H9 (cell line): ENCODE data around the gene C16orf74. TPM values are rescaled to one million over a fixed set of nuclear protein-coding genes. Genes with fewer than 3 reads are reported as not detected.

ENCODE experiments used
- DNase-seq: peaks from one replicate; pipeline ENCODE4 v3.0.0-alpha.2; 2017
- H2AFZ ChIP-seq: one replicate; pipeline ENCODE4 v1.6.1; 2013; ENCODE audit warnings: mild to moderate bottlenecking, low read length, control low read depth, moderate library complexity
- H2AK5ac ChIP-seq: 2 replicates; pipeline ENCODE4 v1.6.1; 2013; ENCODE audit warnings: low read length, control low read depth, mixed read lengths; ENCODE audit not compliant: insufficient read length
- H2BK120ac ChIP-seq: one replicate; pipeline ENCODE4 v1.6.1; 2013; ENCODE audit warnings: low read depth, mild to moderate bottlenecking, low read length, control low read depth, inconsistent platforms; ENCODE audit not compliant: poor library complexity, severe bottlenecking
- H2BK12ac ChIP-seq: 2 replicates; pipeline ENCODE4 v1.6.1; 2013; ENCODE audit warnings: low read length, control low read depth, mixed read lengths, low read depth; ENCODE audit not compliant: insufficient read length
- H2BK15ac ChIP-seq: 2 replicates; pipeline ENCODE4 v1.6.1; 2013; ENCODE audit warnings: low read depth, low read length, control low read depth
- H2BK20ac ChIP-seq: one replicate; pipeline ENCODE4 v1.6.1; 2013; ENCODE audit warnings: low read depth, mild to moderate bottlenecking, low read length, control low read depth, inconsistent platforms; ENCODE audit not compliant: poor library complexity, severe bottlenecking
- H2BK5ac ChIP-seq: 2 replicates; pipeline ENCODE4 v1.6.1; 2013; ENCODE audit warnings: low read length, control low read depth, mixed read lengths; ENCODE audit not compliant: insufficient read length
- H3K14ac ChIP-seq: 2 replicates; pipeline ENCODE4 v1.6.1; 2013; ENCODE audit warnings: low read length, control low read depth; ENCODE audit not compliant: insufficient read depth
- H3K18ac ChIP-seq: 2 replicates; pipeline ENCODE4 v1.6.1; 2013; ENCODE audit warnings: low read depth, mild to moderate bottlenecking, mixed read lengths, low read length, control low read depth; ENCODE audit not compliant: insufficient read length
- H3K23ac ChIP-seq: 2 replicates; pipeline ENCODE4 v1.6.1; 2013; ENCODE audit warnings: low read length, control low read depth, mixed read lengths, low read depth; ENCODE audit not compliant: insufficient read length
- H3K23me2 ChIP-seq: 2 replicates; pipeline ENCODE4 v1.6.1; 2013; ENCODE audit warnings: low read depth, mild to moderate bottlenecking, mixed read lengths, low read length, control low read depth; ENCODE audit not compliant: insufficient read length, poor library complexity, severe bottlenecking
- H3K27ac ChIP-seq: 2 replicates; pipeline ENCODE4 v1.5.1; 2013; ENCODE audit warnings: low read length, control low read depth, mixed read lengths, low read depth; ENCODE audit not compliant: insufficient read length
- H3K27me3 ChIP-seq: 2 replicates; pipeline ENCODE4 v1.6.1; 2013; ENCODE audit warnings: low read length, control low read depth, inconsistent platforms; ENCODE audit not compliant: insufficient read depth
- H3K4ac ChIP-seq: 2 replicates; pipeline ENCODE4 v1.6.1; 2013; ENCODE audit warnings: low read depth, mild to moderate bottlenecking, control low read depth, inconsistent platforms, low read length, moderate library complexity
- H3K4me1 ChIP-seq: 2 replicates; pipeline ENCODE4 v1.6.1; 2013; ENCODE audit warnings: low read length, control low read depth, inconsistent platforms; ENCODE audit not compliant: insufficient read depth
- H3K4me2 ChIP-seq: 2 replicates; pipeline ENCODE4 v1.6.1; 2013; ENCODE audit warnings: low read length, control low read depth, mixed read lengths; ENCODE audit not compliant: insufficient read length, insufficient read depth
- H3K56ac ChIP-seq: 2 replicates; pipeline ENCODE4 v1.6.1; 2013; ENCODE audit warnings: low read depth, mild to moderate bottlenecking, mixed read lengths, low read length, control low read depth; ENCODE audit not compliant: insufficient read length
- H3K79me1 ChIP-seq: 2 replicates; pipeline ENCODE4 v1.6.1; 2013; ENCODE audit warnings: low read depth, mild to moderate bottlenecking, moderate library complexity, low read length, control low read depth, inconsistent platforms; ENCODE audit not compliant: insufficient read depth, poor library complexity, severe bottlenecking
- H3K79me2 ChIP-seq: 2 replicates; pipeline ENCODE4 v1.6.1; 2013; ENCODE audit warnings: low read length, control low read depth, inconsistent platforms; ENCODE audit not compliant: insufficient read depth
- H3K9ac ChIP-seq: 2 replicates; pipeline ENCODE4 v1.6.1; 2013; ENCODE audit warnings: low read length, control low read depth, mixed read lengths; ENCODE audit not compliant: insufficient read length; ENCODE audit errors: extremely low read depth
- H3K9me3 ChIP-seq: one replicate; pipeline ENCODE4 v1.6.1; 2013; ENCODE audit warnings: low read depth, low read length, inconsistent platforms; ENCODE audit not compliant: control insufficient read depth
- H3T11ph ChIP-seq: one replicate; pipeline ENCODE4 v1.6.1; 2013; ENCODE audit warnings: mild to moderate bottlenecking, low read length, control low read depth, inconsistent platforms
- H4K20me1 ChIP-seq: one replicate; pipeline ENCODE4 v1.6.1; 2013; ENCODE audit not compliant: control insufficient read depth, insufficient read length, insufficient read depth
- H4K5ac ChIP-seq: 2 replicates; pipeline ENCODE4 v1.6.1; 2013; ENCODE audit warnings: low read depth, mild to moderate bottlenecking, mixed read lengths, low read length, control low read depth; ENCODE audit not compliant: insufficient read length
- H4K8ac ChIP-seq: replicated peaks from 2 replicates; pipeline ENCODE4 v1.6.1; 2013; ENCODE audit warnings: low read length, control low read depth, mixed read lengths, low read depth; ENCODE audit not compliant: insufficient read length
- H4K91ac ChIP-seq: 2 replicates; pipeline ENCODE4 v1.6.1; 2013; ENCODE audit warnings: low read depth, mild to moderate bottlenecking, moderate library complexity, mixed read lengths, low read length, control low read depth; ENCODE audit not compliant: insufficient read length
- H3K27ac Mint-ChIP-seq, 3 experiments: 2 replicates in 2 of 3; 3 replicates in 1 of 3; pipeline ENCODE4 v1.8.0; 2020 to 2021; ENCODE audit warnings: mixed read lengths in 3 of 3, mild to moderate bottlenecking in 1 of 3, moderate library complexity in 1 of 3
- H3K27me3 Mint-ChIP-seq: 2 replicates; pipeline ENCODE4 v1.8.0; 2021; ENCODE audit warnings: low read depth, mild to moderate bottlenecking, moderate library complexity, mixed read lengths
- H3K36me3 Mint-ChIP-seq, 3 experiments: 2 replicates in 2 of 3; 3 replicates in 1 of 3; pipeline ENCODE4 v1.8.0; 2020 to 2021; ENCODE audit warnings: low read depth in 3 of 3, mixed read lengths in 3 of 3; ENCODE audit not compliant: insufficient read depth in 1 of 3
- H3K4me1 Mint-ChIP-seq, 2 experiments: 2 replicates each; pipeline ENCODE4 v1.8.0; 2020; ENCODE audit warnings: mixed read lengths in 2 of 2
- H3K4me3 Mint-ChIP-seq, 2 experiments: 2 replicates in 1 of 2; 3 replicates in 1 of 2; pipeline ENCODE4 v1.8.0; 2020 to 2021; ENCODE audit warnings: mild to moderate bottlenecking in 2 of 2, mixed read lengths in 2 of 2, moderate library complexity in 1 of 2
- H3K9me3 Mint-ChIP-seq, 2 experiments: 2 replicates in 1 of 2; 3 replicates in 1 of 2; pipeline ENCODE4 v1.8.0; 2020; ENCODE audit warnings: mild to moderate bottlenecking in 2 of 2, mixed read lengths in 2 of 2, moderate library complexity in 1 of 2
- CTCF ChIP-seq: fragments of 200-600 bp; sonication (generic); conservative IDR thresholded peaks from 3 replicates; pipeline ENCODE4 v1.8.0; 2021; ENCODE audit warnings: antibody characterized with exemption, mild to moderate bottlenecking
- WGBS: extraction: QIAGEN DNeasy Blood & Tissue Kit; methylation state at CpG from one replicate; pipeline ENCODE4 v1.1.7; 2013; ENCODE audit warnings: missing lambda C conversion rate, low lambda C conversion rate, mixed read lengths; ENCODE audit not compliant: insufficient read length; ENCODE audit errors: extremely low coverage; 5-methylcytosine and 5-hydroxymethylcytosine counted together
- total RNA-seq: library from RNA; stranded (reverse); gene quantifications from 2 replicates; pipeline ENCODE4 v1.2.1, GENCODE V29; 2021

C16orf74 gene
- total RNA-seq, 1 experiment from 2014 or later = 5.6 TPM

- H3K56ac ChIP-seq = no peak overlapping the region
- H3K27me3 Mint-ChIP-seq = no peaks in the 10 kb centered on the region; the same call in none of the 2 replicates
- no peak overlapping the region for H2AK5ac ChIP-seq
- no peaks in the 10 kb centered on the region for H3K9me3 ChIP-seq
- no CpG with 5 or more reads among the region's 19 CpGs for WGBS
- no peak for TF ChIP-seq CTCF
- H3K9me3 Mint-ChIP-seq = no peaks in the 10 kb centered on the region
- no peak overlapping the region for H3T11ph ChIP-seq
- DNase-seq = no peak
- H3K23me2 ChIP-seq = no peaks in the 10 kb centered on the region
- no peak overlapping the region for H4K8ac ChIP-seq
- H3K4me1 ChIP-seq = no peaks in the 10 kb centered on the region
- H3K4me3 Mint-ChIP-seq = no peak overlapping the region
- no peak overlapping the region for H3K14ac ChIP-seq
- no peak overlapping the region for H3K27ac ChIP-seq
- no peak overlapping the region for H2BK12ac ChIP-seq
- H3K18ac ChIP-seq = no peak overlapping the region
- H2BK5ac ChIP-seq = no peak overlapping the region
- no peak overlapping the region for H4K5ac ChIP-seq
- H3K9ac ChIP-seq = no peak overlapping the region
- peaks cover 35 to 95% (median 81%) of the 10 kb centered on the region in 3 experiments; a peak in 6 of 7 replicates for H3K36me3 Mint-ChIP-seq
- H3K4me1 Mint-ChIP-seq = no peaks in the 10 kb centered on the region
- H2BK20ac ChIP-seq = no peak overlapping the region
- no peaks in the 10 kb centered on the region for H3K27me3 ChIP-seq
- no peak overlapping the region for H2BK120ac ChIP-seq
- no peak overlapping the region for H4K91ac ChIP-seq
- H3K79me2 ChIP-seq = no peaks in the 10 kb centered on the region
- no peaks in the 10 kb centered on the region for H4K20me1 ChIP-seq
- H3K79me1 ChIP-seq = no peaks in the 10 kb centered on the region
- no peak overlapping the region for H2AFZ ChIP-seq
- no peak overlapping the region for H3K23ac ChIP-seq
- no peak overlapping the region for H3K4ac ChIP-seq
- no peak overlapping the region for H3K4me2 ChIP-seq
- H3K27ac Mint-ChIP-seq = peak overlapping the region in 1 of 3 experiments; percentile 83; a peak in 3 of 7 replicates
- H2BK15ac ChIP-seq = no peak overlapping the region
Measured at GRCh38 chr16:85673529-85674417, 77.1 kb downstream of the C16orf74 start.
